IMR-90 (cell line): ENCODE data around the gene AFDN. TPM values are rescaled to one million over a fixed set of nuclear protein-coding genes. Genes with fewer than 3 reads are reported as not detected.

Source experiments
- ATAC-seq: fragments of 200-7000 bp; cut with Tn5 transposase; 2 replicates; pipeline ENCODE4 v1.9.1; 2020; ENCODE audit warnings: low read depth, mild to moderate bottlenecking, moderate library complexity
- BruUV-seq: library from RNA; stranded (reverse); fragments of 400-500 nt; replicated peaks from 2 replicates; lab custom pipeline; 2021; lab: Mats Ljungman, UMichigan
- CTCF ChIA-PET: fragments of 300-600 bp; formaldehyde crosslinking; extraction: SDS; loops from one replicate; lab custom pipeline; 2021; ENCODE audit warnings: antibody characterized with exemption; lab: Yijun Ruan, JAX
- POLR2A ChIA-PET: fragments of 300-600 bp; sonication (Branson Sonifier 250); formaldehyde crosslinking; loops from one replicate; lab custom pipeline; 2022; ENCODE audit warnings: antibody characterized with exemption; ENCODE audit not compliant: unreplicated experiment; lab: Charles Lee
- DNase-seq: peaks from one replicate; pipeline ENCODE4 v3.0.0; 2013
- H2AFZ ChIP-seq: replicated peaks from 2 replicates; pipeline ENCODE3; 2013; ENCODE audit warnings: low read length, mild to moderate bottlenecking; ENCODE audit not compliant: poor library complexity
- H2AK5ac ChIP-seq: 2 replicates; pipeline ENCODE4 v1.6.1; 2013; ENCODE audit warnings: low read depth, low read length, inconsistent platforms
- H2AK9ac ChIP-seq: replicated peaks from 2 replicates; pipeline ENCODE3; 2013; ENCODE audit warnings: mild to moderate bottlenecking, low read depth, low read length, moderate library complexity; ENCODE audit not compliant: poor library complexity
- H2BK120ac ChIP-seq: 2 replicates; pipeline ENCODE4 v1.6.1; 2013; ENCODE audit warnings: low read depth, low read length, inconsistent platforms
- H2BK15ac ChIP-seq: 3 replicates; pipeline ENCODE4 v1.6.1; 2013; ENCODE audit warnings: low read depth, low read length, inconsistent platforms
- H2BK20ac ChIP-seq: 2 replicates; pipeline ENCODE4 v1.6.1; 2013; ENCODE audit warnings: low read depth, mild to moderate bottlenecking, inconsistent platforms, low read length, moderate library complexity
- H2BK5ac ChIP-seq: 2 replicates; pipeline ENCODE4 v1.6.1; 2013; ENCODE audit warnings: mild to moderate bottlenecking, low read depth, low read length, inconsistent platforms; ENCODE audit not compliant: poor library complexity, severe bottlenecking
- H3K14ac ChIP-seq: replicated peaks from 2 replicates; pipeline ENCODE4 v1.6.1; 2013; ENCODE audit warnings: low read depth, low read length, inconsistent platforms
- H3K18ac ChIP-seq: 2 replicates; pipeline ENCODE4 v1.6.1; 2013; ENCODE audit warnings: low read depth, low read length, control low read depth
- H3K23ac ChIP-seq: 2 replicates; pipeline ENCODE4 v1.6.1; 2013; ENCODE audit warnings: low read depth, low read length, inconsistent platforms
- H3K27ac ChIP-seq: 2 replicates; pipeline ENCODE4 v1.5.1; 2013; ENCODE audit warnings: mild to moderate bottlenecking, control low read depth, low read length; ENCODE audit not compliant: insufficient read depth
- H3K27me3 ChIP-seq: 2 replicates; pipeline ENCODE4 v1.6.1; 2013; ENCODE audit warnings: low read length; ENCODE audit not compliant: control insufficient read depth, insufficient read depth
- H3K36me3 ChIP-seq: 2 replicates; pipeline ENCODE4 v1.6.1; 2013; ENCODE audit warnings: low read length, mixed read lengths; ENCODE audit not compliant: control insufficient read depth, insufficient read depth
- H3K4ac ChIP-seq: 2 replicates; pipeline ENCODE4 v1.6.1; 2013; ENCODE audit warnings: low read depth, low read length, inconsistent platforms
- H3K4me1 ChIP-seq: 2 replicates; pipeline ENCODE4 v1.6.1; 2013; ENCODE audit warnings: low read length, mixed read lengths; ENCODE audit not compliant: control insufficient read depth, insufficient read depth
- H3K4me2 ChIP-seq: 2 replicates; pipeline ENCODE4 v1.6.1; 2013; ENCODE audit warnings: low read depth, mild to moderate bottlenecking, control low read depth, low read length, moderate library complexity
- H3K4me3 ChIP-seq: 2 replicates; pipeline ENCODE4 v1.5.1; 2013; ENCODE audit warnings: low read depth, mild to moderate bottlenecking, control low read depth, low read length, moderate library complexity; ENCODE audit not compliant: insufficient read depth
- H3K56ac ChIP-seq: 2 replicates; pipeline ENCODE4 v1.6.1; 2013; ENCODE audit warnings: low read length, inconsistent platforms; ENCODE audit not compliant: insufficient read depth; ENCODE audit errors: extremely low read depth
- H3K79me1 ChIP-seq, 2 experiments: 2 replicates each; pipeline ENCODE4 v1.6.1; 2013; ENCODE audit warnings: low read length in 2 of 2, inconsistent platforms in 1 of 2, low read depth in 1 of 2
- H3K9ac ChIP-seq: 2 replicates; pipeline ENCODE4 v1.6.1; 2013; ENCODE audit warnings: low read depth, low read length, control low read depth
- H3K9me1 ChIP-seq: 2 replicates; pipeline ENCODE4 v1.6.1; 2013; ENCODE audit warnings: low read length, inconsistent platforms; ENCODE audit not compliant: insufficient read depth
- H3K9me3 ChIP-seq: 2 replicates; pipeline ENCODE4 v1.6.1; 2013; ENCODE audit warnings: low read length; ENCODE audit not compliant: control insufficient read depth, insufficient read depth
- H4K20me1 ChIP-seq: 2 replicates; pipeline ENCODE4 v1.6.1; 2013; ENCODE audit warnings: low read length, inconsistent platforms; ENCODE audit not compliant: insufficient read depth
- H4K5ac ChIP-seq: 2 replicates; pipeline ENCODE4 v1.6.1; 2013; ENCODE audit warnings: mild to moderate bottlenecking, low read depth, low read length, control low read depth
- H4K8ac ChIP-seq, 2 experiments: 2 replicates each; pipeline ENCODE4 v1.6.1; 2013; ENCODE audit warnings: low read depth in 2 of 2, low read length in 2 of 2, control low read depth in 1 of 2, inconsistent platforms in 1 of 2
- H4K91ac ChIP-seq: 2 replicates; pipeline ENCODE4 v1.6.1; 2013; ENCODE audit warnings: low read depth, low read length, inconsistent platforms; ENCODE audit not compliant: insufficient read depth
- CEBPB ChIP-seq: IDR thresholded peaks from 2 replicates; pipeline ENCODE4 v1.6.1; 2012; ENCODE audit warnings: low read depth, low read length, improper control_type of control experiment
- FOS ChIP-seq: fragments of 150-350 bp; IDR thresholded peaks from 2 replicates; pipeline ENCODE4 v1.6.1; 2016; ENCODE audit warnings: low read depth, low read length
- MAFK ChIP-seq: IDR thresholded peaks from 2 replicates; pipeline ENCODE4 v1.6.1; 2012; ENCODE audit warnings: low read depth, low read length, improper control_type of control experiment
- MAZ ChIP-seq: IDR thresholded peaks from 2 replicates; pipeline ENCODE4 v1.6.1; 2012; ENCODE audit warnings: low read depth, mild to moderate bottlenecking, low read length, improper control_type of control experiment, moderate library complexity, borderline replicate concordance
- NFE2L2 ChIP-seq: fragments of 150-350 bp; IDR thresholded peaks from 2 replicates; pipeline ENCODE4 v1.6.1; 2016; ENCODE audit warnings: low read depth, mild to moderate bottlenecking, low read length
- POLR2A ChIP-seq: IDR thresholded peaks from 2 replicates; pipeline ENCODE4 v1.6.1; 2012; ENCODE audit warnings: mild to moderate bottlenecking, low read depth, low read length
- RAD21 ChIP-seq: IDR thresholded peaks from 2 replicates; pipeline ENCODE4 v1.6.1; 2012; ENCODE audit warnings: low read length, improper control_type of control experiment
- RCOR1 ChIP-seq: IDR thresholded peaks from 2 replicates; pipeline ENCODE4 v1.6.1; 2012; ENCODE audit warnings: mild to moderate bottlenecking, low read length, improper control_type of control experiment; ENCODE audit not compliant: insufficient replicate concordance
- RFX5 ChIP-seq: IDR thresholded peaks from 2 replicates; pipeline ENCODE4 v1.8.0; 2012; ENCODE audit warnings: low read depth, mild to moderate bottlenecking, low read length, moderate library complexity
- SMC3 ChIP-seq: fragments of 150-350 bp; IDR thresholded peaks from 2 replicates; pipeline ENCODE4 v1.6.1; 2016; ENCODE audit warnings: low read depth, mild to moderate bottlenecking, antibody characterized with exemption, low read length, moderate library complexity
- WGBS, 2 experiments: methylation state at CpG; one replicate each; pipeline versions ENCODE4 v1.1.5 to v1.1.7; 2013; ENCODE audit warnings: missing lambda C conversion rate in 2 of 2; ENCODE audit not compliant: insufficient read length in 1 of 2; ENCODE audit errors: extremely low coverage in 2 of 2; 5-methylcytosine and 5-hydroxymethylcytosine counted together
- dilution Hi-C: fragments of 300-500 bp; cut with HindIII; formaldehyde crosslinking; loops from one replicate; pipeline ENCODE4 v1.14.3; 2018; ENCODE audit warnings: low sequenced_read_pairs; ENCODE audit not compliant: unreplicated experiment
- in situ Hi-C: fragments of 300-500 bp; cut with MboI; formaldehyde crosslinking; loops from 3 replicates; pipeline ENCODE4 v1.14.3; 2019; ENCODE audit warnings: low sequenced_read_pairs, inconsistent platforms, mixed read lengths
- intact Hi-C: fragments of 100-400 bp; cut with micrococcal nuclease; formaldehyde crosslinking; loops from 2 replicates; pipeline ENCODE4 v1.10.0; 2022
- polyA plus RNA-seq, 3 experiments: library from polyadenylated mRNA; depleted of rRNA; stranded (reverse); fragments of >200 nt; gene quantifications; 2 replicates each; pipeline ENCODE4 v1.2.3, GENCODE V29; 2012; ENCODE audit warnings: low replicate concordance in 1 of 3
- total RNA-seq: library from RNA; depleted of rRNA; stranded (reverse); fragments of >200 nt; gene quantifications from 2 replicates; pipeline ENCODE4 v1.2.3, GENCODE V29; 2012
- TF ChIP-seq, protein P1 (sequence below): fragments of 150-350 bp; IDR thresholded peaks from 2 replicates; pipeline ENCODE4 v1.6.1; 2017; ENCODE audit warnings: mild to moderate bottlenecking, antibody characterized with exemption, low read length, low read depth
- TF ChIP-seq, protein P2 (sequence below): fragments of 150-350 bp; IDR thresholded peaks from 2 replicates; pipeline ENCODE4 v1.6.1; 2016; ENCODE audit warnings: low read depth, mild to moderate bottlenecking, low read length, moderate library complexity, borderline replicate concordance
- TF ChIP-seq, protein P3 (sequence below): conservative IDR thresholded peaks from 2 replicates; pipeline ENCODE4 v1.5.1; 2012; ENCODE audit warnings: mild to moderate bottlenecking, low read depth, low read length, improper control_type of control experiment

AFDN gene
- total and polyA plus RNA-seq, 2 of the 4 experiments (the other 2 are of a cell fraction): 11.6 to 20.8 TPM

DNA sequence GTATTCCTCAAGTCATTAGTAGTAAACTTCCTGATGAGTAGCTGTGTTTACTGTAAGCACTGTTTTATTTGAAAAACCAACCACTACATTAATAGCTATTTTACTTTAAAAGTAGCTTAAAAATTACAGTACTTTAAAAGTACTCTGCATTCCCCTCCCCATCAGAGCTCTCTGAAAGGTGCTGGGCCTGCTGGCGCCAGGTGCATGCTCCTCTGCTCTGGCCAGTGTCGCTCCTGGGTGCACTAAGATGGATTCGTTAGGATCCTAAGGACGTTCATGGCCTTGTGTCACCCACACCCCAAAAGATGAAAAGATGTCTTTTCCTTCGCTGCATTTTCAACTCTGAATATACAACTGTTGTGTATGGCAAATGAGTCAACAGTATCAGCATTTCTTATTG is 126.8 kb downstream of the AFDN start:
- Histone ChIP-seq H2BK15ac (no peak overlapping the region), H2AK5ac (no peak overlapping the region), H3K18ac (no peak overlapping the region), H3K9ac (no peak overlapping the region), H2AK9ac (no peak overlapping the region), H3K9me3 (no peaks in the 10 kb centered on the region), H3K27ac (no peak overlapping the region), H3K4ac (no peak overlapping the region), H3K23ac (no peak overlapping the region), H4K91ac (no peak overlapping the region), H2BK20ac (no peak overlapping the region), H4K20me1 (no peaks in the 10 kb centered on the region), H2AFZ (no peak overlapping the region), H4K5ac (no peak overlapping the region), H3K14ac (no peak overlapping the region), H3K4me1 (peaks cover 3% of the 10 kb centered on the region; the same call in 1 of the 2 replicates), H3K36me3 (peaks cover 18% of the 10 kb centered on the region), H3K79me1 (peaks cover 0 to 13% of the 10 kb centered on the region in 2 experiments; a peak in 3 of 4 replicates), H3K56ac (no peak overlapping the region), H3K27me3 (no peaks in the 10 kb centered on the region), H4K8ac (no peak overlapping the region), H2BK5ac (no peak overlapping the region), H3K9me1 (peaks cover 14% of the 10 kb centered on the region), H2BK120ac (no peak overlapping the region), H3K4me2 (no peak overlapping the region), H3K4me3 (no peak overlapping the region)
- DNase-seq (no peak), ATAC-seq (no peak)
- POLR2A ChIA-PET: no interaction called here
- TF ChIP-seq MAZ: no peak
- TF ChIP-seq, protein P1, sequence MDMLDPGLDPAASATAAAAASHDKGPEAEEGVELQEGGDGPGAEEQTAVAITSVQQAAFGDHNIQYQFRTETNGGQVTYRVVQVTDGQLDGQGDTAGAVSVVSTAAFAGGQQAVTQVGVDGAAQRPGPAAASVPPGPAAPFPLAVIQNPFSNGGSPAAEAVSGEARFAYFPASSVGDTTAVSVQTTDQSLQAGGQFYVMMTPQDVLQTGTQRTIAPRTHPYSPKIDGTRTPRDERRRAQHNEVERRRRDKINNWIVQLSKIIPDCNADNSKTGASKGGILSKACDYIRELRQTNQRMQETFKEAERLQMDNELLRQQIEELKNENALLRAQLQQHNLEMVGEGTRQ: no peak
- no peak for TF ChIP-seq RFX5
- no peak for TF ChIP-seq NFE2L2
- no peak for TF ChIP-seq CEBPB
- TF ChIP-seq SMC3: no peak
- TF ChIP-seq POLR2A: no peak
- TF ChIP-seq, protein P2, sequence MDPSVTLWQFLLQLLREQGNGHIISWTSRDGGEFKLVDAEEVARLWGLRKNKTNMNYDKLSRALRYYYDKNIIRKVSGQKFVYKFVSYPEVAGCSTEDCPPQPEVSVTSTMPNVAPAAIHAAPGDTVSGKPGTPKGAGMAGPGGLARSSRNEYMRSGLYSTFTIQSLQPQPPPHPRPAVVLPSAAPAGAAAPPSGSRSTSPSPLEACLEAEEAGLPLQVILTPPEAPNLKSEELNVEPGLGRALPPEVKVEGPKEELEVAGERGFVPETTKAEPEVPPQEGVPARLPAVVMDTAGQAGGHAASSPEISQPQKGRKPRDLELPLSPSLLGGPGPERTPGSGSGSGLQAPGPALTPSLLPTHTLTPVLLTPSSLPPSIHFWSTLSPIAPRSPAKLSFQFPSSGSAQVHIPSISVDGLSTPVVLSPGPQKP: no peak
- no peak for TF ChIP-seq RAD21
- no peak for TF ChIP-seq RCOR1
- TF ChIP-seq, protein P3, sequence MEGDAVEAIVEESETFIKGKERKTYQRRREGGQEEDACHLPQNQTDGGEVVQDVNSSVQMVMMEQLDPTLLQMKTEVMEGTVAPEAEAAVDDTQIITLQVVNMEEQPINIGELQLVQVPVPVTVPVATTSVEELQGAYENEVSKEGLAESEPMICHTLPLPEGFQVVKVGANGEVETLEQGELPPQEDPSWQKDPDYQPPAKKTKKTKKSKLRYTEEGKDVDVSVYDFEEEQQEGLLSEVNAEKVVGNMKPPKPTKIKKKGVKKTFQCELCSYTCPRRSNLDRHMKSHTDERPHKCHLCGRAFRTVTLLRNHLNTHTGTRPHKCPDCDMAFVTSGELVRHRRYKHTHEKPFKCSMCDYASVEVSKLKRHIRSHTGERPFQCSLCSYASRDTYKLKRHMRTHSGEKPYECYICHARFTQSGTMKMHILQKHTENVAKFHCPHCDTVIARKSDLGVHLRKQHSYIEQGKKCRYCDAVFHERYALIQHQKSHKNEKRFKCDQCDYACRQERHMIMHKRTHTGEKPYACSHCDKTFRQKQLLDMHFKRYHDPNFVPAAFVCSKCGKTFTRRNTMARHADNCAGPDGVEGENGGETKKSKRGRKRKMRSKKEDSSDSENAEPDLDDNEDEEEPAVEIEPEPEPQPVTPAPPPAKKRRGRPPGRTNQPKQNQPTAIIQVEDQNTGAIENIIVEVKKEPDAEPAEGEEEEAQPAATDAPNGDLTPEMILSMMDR: no peak
- TF ChIP-seq MAFK: no peak
- no peak for TF ChIP-seq FOS
- CTCF ChIA-PET: interaction anchor here (1.3 kb wide), 1 partner anchor 14 kb away, joined by 3 read pairs; no protein-coding TSS in a partner anchor
- no TSS peak for BruUV-seq
- WGBS, 2 experiments: no CpG with 5 or more reads among the region's 5 CpGs
- in situ Hi-C loops (no loop called here), dilution Hi-C loops (no loop called here), intact Hi-C loops (loop anchor here (10.0 kb wide), 1 partner anchor 81 kb away; no protein-coding TSS in a partner anchor)
